ENCODE measurements around the gene TSBP1.
"Not testable (repeated sequence)": the region's sequence is repeated elsewhere in the genome, so short reads cannot be mapped to it uniquely, and the experiment has no call there.

TSBP1 gene

DNA sequence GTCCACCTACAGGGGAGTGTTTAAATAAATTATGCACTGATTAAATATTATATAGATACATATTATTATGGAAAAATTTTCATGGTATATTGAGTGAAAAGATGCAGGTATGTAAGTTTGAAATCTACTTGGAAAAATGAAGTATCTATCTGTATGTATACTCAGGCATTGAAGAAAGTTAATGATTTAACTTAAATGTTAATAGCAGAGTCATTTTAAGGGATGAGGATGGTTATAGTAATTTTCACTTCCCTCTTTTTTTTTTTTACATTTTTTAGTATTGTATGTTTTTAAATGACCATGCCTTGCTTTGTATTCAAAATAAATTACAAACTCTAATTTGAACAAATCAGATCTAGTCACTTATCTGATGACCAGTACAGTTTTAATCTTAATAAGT lies 104.7 kb downstream of the TSBP1 start:
- in situ Hi-C loops (cut with HindIII; ENCODE audit: low sequenced_read_pairs), result no loop called here
- no peak for DNase-seq (ENCODE audit: low read depth)
- no peak overlapping the region for H3K4me3 ChIP-seq (ENCODE audit: low read depth, low read length)
- no peak for TF ChIP-seq CTCF (IDR thresholded peaks at IDR 0.05; ENCODE audit: low read depth, low read length, missing control alignments)

GRCh38 chr6:32257262-32257661 lies 114.4 kb downstream of the TSBP1 start:
- H3K4me3 ChIP-seq (ENCODE audit: low read depth, low read length); DNase-seq (ENCODE audit: low read depth); in situ Hi-C loops (cut with HindIII; ENCODE audit: low sequenced_read_pairs): not testable (repeated sequence)

GRCh38 chr6:32255199-32256153 lies 116.2 kb downstream of the TSBP1 start:
- peak; percentile 46 for TF ChIP-seq CTCF (IDR thresholded peaks at IDR 0.05; ENCODE audit: low read depth, low read length, missing control alignments)
- H3K4me3 ChIP-seq (ENCODE audit: low read depth, low read length), result peak overlapping the region; percentile 29
- DNase-seq (ENCODE audit: low read depth), result peak; percentile 87
- in situ Hi-C loops (cut with HindIII; ENCODE audit: low sequenced_read_pairs), result no loop called here

- in situ Hi-C loops (cut with HindIII; ENCODE audit: low sequenced_read_pairs), result no loop called here
- no peak for TF ChIP-seq CTCF (IDR thresholded peaks at IDR 0.05; ENCODE audit: low read depth, low read length, missing control alignments)
- DNase-seq (ENCODE audit: low read depth), result no peak
- peak overlapping the region; percentile 29 for H3K4me3 ChIP-seq (ENCODE audit: low read depth, low read length)
Observed at GRCh38 chr6:32254761-32255198, 116.9 kb downstream of the TSBP1 start.

DNA sequence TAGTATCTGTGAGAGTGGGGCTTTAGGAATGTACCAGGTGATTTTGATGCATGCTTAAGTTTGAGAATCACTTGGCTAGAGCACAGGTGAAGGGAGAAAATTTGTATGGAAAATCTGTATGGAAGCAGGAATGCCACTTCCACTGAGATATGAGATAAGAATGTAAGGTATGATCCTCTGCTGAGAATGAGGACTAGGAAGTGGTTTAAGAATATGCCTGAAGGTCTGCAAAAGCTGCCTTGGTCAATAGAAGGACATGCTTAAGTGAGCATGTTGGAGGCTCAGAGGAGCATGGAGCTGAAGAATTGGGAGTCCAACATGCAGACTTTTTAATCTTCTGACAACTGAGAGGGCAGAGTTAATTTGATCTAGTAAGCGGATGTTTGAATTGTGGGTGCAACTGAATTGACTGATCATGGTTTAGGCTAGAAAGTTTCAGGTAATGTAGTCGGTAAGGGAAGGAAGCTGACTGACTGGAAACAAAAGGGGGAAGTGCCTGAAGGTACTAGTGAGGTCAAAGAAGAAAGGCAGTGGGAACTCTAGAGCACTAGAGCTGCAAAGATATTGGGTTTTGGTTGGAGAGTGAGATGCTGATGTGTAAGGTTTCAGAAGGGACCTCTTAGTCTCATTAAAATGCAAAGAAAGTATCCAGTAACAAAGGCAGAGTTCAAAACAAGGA lies 119.2 kb downstream of the TSBP1 start:
- no peak overlapping the region for H3K4me3 ChIP-seq (ENCODE audit: low read depth, low read length)
- DNase-seq (ENCODE audit: low read depth), result no peak
- in situ Hi-C loops (cut with HindIII; ENCODE audit: low sequenced_read_pairs), result no loop called here
- TF ChIP-seq CTCF (IDR thresholded peaks at IDR 0.05; ENCODE audit: low read depth, low read length, missing control alignments), result no peak

GRCh38 chr6:32249262-32249661 lies 122.4 kb downstream of the TSBP1 start:
- no peak overlapping the region for H3K4me3 ChIP-seq (ENCODE audit: low read depth, low read length)
- in situ Hi-C loops (cut with HindIII; ENCODE audit: low sequenced_read_pairs), result no loop called here
- no peak for TF ChIP-seq CTCF (IDR thresholded peaks at IDR 0.05; ENCODE audit: low read depth, low read length, missing control alignments)
- no peak for DNase-seq (ENCODE audit: low read depth)

GRCh38 chr6:32247401-32247800 lies 124.3 kb downstream of the TSBP1 start:
- no peak for TF ChIP-seq CTCF (IDR thresholded peaks at IDR 0.05; ENCODE audit: low read depth, low read length, missing control alignments)
- in situ Hi-C loops (cut with HindIII; ENCODE audit: low sequenced_read_pairs), result no loop called here
- DNase-seq (ENCODE audit: low read depth), result no peak
- no peak overlapping the region for H3K4me3 ChIP-seq (ENCODE audit: low read depth, low read length)

Data from astrocyte of the cerebellum (primary cell).